Mesenteric fat pad (tissue), 1 donor: ENCODE data around the gene SPSB4. TPM values are rescaled to one million over a fixed set of nuclear protein-coding genes. Genes with fewer than 3 reads are reported as not detected.

ENCODE experiments used
- DNase-seq: peaks from one replicate; pipeline ENCODE4 v3.0.0-alpha.2; 2020; ENCODE audit warnings: low spot score
- total RNA-seq: library from RNA; stranded (reverse); fragmentation: NEBNext Ultra II Directional; extraction: Animal tissue kit (Norgen Biotek cat#: 25700); gene quantifications from one replicate; pipeline ENCODE4 v1.2.1, GENCODE V29; 2021
- donor health status: DM: yes; HTN: yes; CAD: no.

SPSB4 gene
- total RNA-seq, 1 donor from 2014 or later = 1.1 TPM

- no peak for DNase-seq
Observed at GRCh38 chr3:141150081-141150830, 99.1 kb downstream of the SPSB4 start.

- no peak for DNase-seq
Observed at GRCh38 chr3:141150931-141151330, 99.8 kb downstream of the SPSB4 start.

- no peak for DNase-seq
Observed at GRCh38 chr3:141151439-141151838, 100.3 kb downstream of the SPSB4 start.

- no peak for DNase-seq
Observed at GRCh38 chr3:141152130-141152529, 101.0 kb downstream of the SPSB4 start.

- DNase-seq = no peak
Observed at GRCh38 chr3:141152801-141153678, 101.9 kb downstream of the SPSB4 start.

GRCh38 chr3:141153679-141153966 lies 102.5 kb downstream of the SPSB4 start:
- DNase-seq = no peak

- DNase-seq = no peak
Observed at GRCh38 chr3:141164852-141165251, 113.7 kb downstream of the SPSB4 start.

- no peak for DNase-seq
Observed at GRCh38 chr3:141167681-141168080, 116.5 kb downstream of the SPSB4 start.

- DNase-seq = no peak
Observed at GRCh38 chr3:141170678-141171295, 119.6 kb downstream of the SPSB4 start.

- DNase-seq = no peak
Observed at GRCh38 chr3:141174674-141175073, 123.5 kb downstream of the SPSB4 start.

- no peak for DNase-seq
Observed at GRCh38 chr3:141176775-141177174, 125.6 kb downstream of the SPSB4 start.

GRCh38 chr3:141178026-141178425 lies 126.9 kb downstream of the SPSB4 start:
- DNase-seq = no peak

- DNase-seq = no peak
Observed at GRCh38 chr3:141178551-141178950, 127.4 kb downstream of the SPSB4 start.

- no peak for DNase-seq
Observed at GRCh38 chr3:141179983-141180382, 128.8 kb downstream of the SPSB4 start.

GRCh38 chr3:141181196-141181595 lies 130.0 kb downstream of the SPSB4 start:
- no peak for DNase-seq

- no peak for DNase-seq
Observed at GRCh38 chr3:141181819-141182218, 130.7 kb downstream of the SPSB4 start.

- DNase-seq = no peak
Observed at GRCh38 chr3:141183606-141184005, 132.5 kb downstream of the SPSB4 start.

GRCh38 chr3:141184430-141184829 lies 133.3 kb downstream of the SPSB4 start:
- no peak for DNase-seq

- DNase-seq = no peak
Observed at GRCh38 chr3:141191097-141191749, 140.1 kb downstream of the SPSB4 start.

GRCh38 chr3:141192345-141192744 lies 141.2 kb downstream of the SPSB4 start:
- peak; percentile 96 for DNase-seq

GRCh38 chr3:141193066-141193830 lies 142.1 kb downstream of the SPSB4 start:
- DNase-seq = no peak
